Aorta (tissue), 5 donors: Measurements from ENCODE around the gene EVPL. TPM values are rescaled to one million over a fixed set of nuclear protein-coding genes. Genes with fewer than 3 reads are reported as not detected.

Source experiments
- ATAC-seq: fragments of 200-7000 bp; cut with Tn5 transposase; one replicate; pipeline ENCODE4 v1.9.1; 2022; ENCODE audit warnings: moderate library complexity; ENCODE audit not compliant: low FRiP score
- DNase-seq, 2 donors: peaks; one replicate each; pipeline ENCODE4 v3.0.0-alpha.2; 2020
- H3K27ac ChIP-seq, 2 donors: one replicate each; pipeline ENCODE4 v1.5.1; 2013; ENCODE audit warnings: low read length in 2 of 2, mild to moderate bottlenecking in 2 of 2, moderate library complexity in 2 of 2, control low read depth in 1 of 2, inconsistent platforms in 1 of 2, low read depth in 1 of 2
- H3K27me3 ChIP-seq, 2 donors: one replicate each; pipeline ENCODE4 v1.6.1; 2013; ENCODE audit warnings: control low read depth in 1 of 2, low read length in 1 of 2, mild to moderate bottlenecking in 1 of 2, moderate library complexity in 1 of 2; ENCODE audit not compliant: insufficient read depth in 2 of 2, control insufficient read depth in 1 of 2
- H3K36me3 ChIP-seq, 2 donors: one replicate each; pipeline ENCODE4 v1.6.1; 2013; ENCODE audit warnings: control low read depth in 1 of 2, low read length in 1 of 2, mild to moderate bottlenecking in 1 of 2; ENCODE audit not compliant: insufficient read depth in 2 of 2, control insufficient read depth in 1 of 2
- H3K4me1 ChIP-seq, 2 donors: one replicate each; pipeline ENCODE4 v1.6.1; 2013; ENCODE audit warnings: low read length in 2 of 2, control low read depth in 1 of 2, mild to moderate bottlenecking in 1 of 2, moderate library complexity in 1 of 2; ENCODE audit not compliant: insufficient read depth in 2 of 2, control insufficient read depth in 1 of 2
- H3K4me3 ChIP-seq, 2 donors: one replicate each; pipeline ENCODE4 v1.5.1; 2013; ENCODE audit warnings: low read length in 2 of 2, control low read depth in 1 of 2, mild to moderate bottlenecking in 1 of 2
- H3K9me3 ChIP-seq: one replicate; pipeline ENCODE4 v1.6.1; 2013; ENCODE audit warnings: mild to moderate bottlenecking, low read length; ENCODE audit not compliant: control insufficient read depth
- WGBS, 2 donors: extraction: QIAGEN DNeasy Blood & Tissue Kit; methylation state at CpG; one replicate each; pipeline ENCODE4 v1.1.7; 2013; 5-methylcytosine and 5-hydroxymethylcytosine counted together
- intact Hi-C, 2 donors: fragments of 100-400 bp; cut with DNase I; formaldehyde crosslinking; loops; one replicate each; pipeline versions ENCODE4 v1.14.2 to v1.15.0; 2022
- long read RNA-seq, 2 donors: library from polyadenylated mRNA; unstranded; transcript quantifications; one replicate each; pipeline ENCODE4 v2.0.0, GENCODE V29; 2020 to 2021
- polyA plus RNA-seq, 2 donors: library from polyadenylated mRNA; stranded (reverse); fragments of 200-250 nt; gene quantifications; one replicate each; pipeline ENCODE4 v1.2.3, GENCODE V29; 2013
- total RNA-seq, 2 donors: library from RNA; stranded (reverse); fragmentation: NEBNext Ultra II Directional; extraction: Animal tissue kit (Norgen Biotek cat#: 25700); gene quantifications; one replicate each; pipeline ENCODE4 v1.2.1, GENCODE V29; 2021
- donor health status: healthy with polysubstance abuse.
- donor health status: Bipolar disorder and iron deficiency.
- donor health status: DM: no; HTN: no; CAD: no.
- donor health status: DM: no; HTN: no; CAD: no.
- donor health status: DM: yes; HTN: yes; CAD: no.

EVPL gene
- total RNA-seq (under 1 TPM; 0.16 to 0.21 TPM), polyA plus RNA-seq (10 to 100 TPM in 1 of 2 donors, under 1 TPM in 1; 0.10 to 12.5 TPM)
- long read RNA-seq, donor 1 = 0 reads
- long read RNA-seq, donor 2, partial matches to known transcripts = 1 of 1 reads
- long read RNA-seq, donor 2, other reads (novel, unspliced or antisense) = 0 of 1 reads

DNA sequence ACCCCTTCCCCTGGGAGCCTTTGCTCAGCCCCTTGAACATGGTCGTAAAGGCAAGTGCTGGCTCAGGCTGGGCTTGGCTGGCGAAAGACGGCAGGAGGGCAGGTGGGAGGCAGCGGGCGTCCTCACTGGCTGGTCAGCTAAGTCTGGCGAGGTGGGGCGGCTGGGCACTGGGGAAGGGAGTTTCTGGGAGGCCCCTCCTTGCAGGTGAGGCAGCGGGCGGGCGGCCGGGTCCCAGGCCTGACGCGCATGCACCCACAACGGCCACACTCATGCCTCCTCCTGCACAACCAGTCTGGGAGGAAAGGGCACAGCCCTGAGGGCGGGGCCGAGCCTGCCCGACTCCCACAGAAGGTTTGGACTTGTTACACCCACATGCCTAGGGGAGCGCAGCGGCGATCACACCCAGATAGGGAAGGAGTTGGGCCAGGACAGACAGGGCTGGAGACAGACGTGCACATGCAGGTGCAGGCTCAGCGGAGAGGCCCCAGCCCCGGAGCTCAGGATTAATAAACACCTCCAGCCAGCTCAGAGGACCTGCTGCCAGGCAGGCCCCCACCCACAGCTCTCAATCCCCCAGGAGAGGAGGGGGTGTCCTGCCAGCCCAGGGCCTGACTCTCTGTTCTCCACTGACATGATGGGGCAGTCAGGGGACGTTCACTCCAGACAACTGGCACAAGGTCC, at the start of gene EVPL:
Gene EVPL, minus strand, starts transcription at position 148 of the 681 bp plus-strand sequence. Its CDS starts 108 bp downstream, at position 40.
- DNase-seq = no peak
- Histone ChIP-seq H3K36me3 (no peaks in the 10 kb centered on the region), H3K4me1 (no peaks in the 10 kb centered on the region), H3K9me3 (no peaks in the 10 kb centered on the region), H3K27ac (no peak within 1 kb of the TSS), H3K27me3 (no peaks in the 10 kb centered on the region), H3K4me3 (no peak within 1 kb of the TSS)
- 81 to 83% methylated on average over 17 to 24 of the region's 24 CpGs for WGBS, 2 donors
- intact Hi-C loops = no loop called here
- ATAC-seq = no peak

DNA sequence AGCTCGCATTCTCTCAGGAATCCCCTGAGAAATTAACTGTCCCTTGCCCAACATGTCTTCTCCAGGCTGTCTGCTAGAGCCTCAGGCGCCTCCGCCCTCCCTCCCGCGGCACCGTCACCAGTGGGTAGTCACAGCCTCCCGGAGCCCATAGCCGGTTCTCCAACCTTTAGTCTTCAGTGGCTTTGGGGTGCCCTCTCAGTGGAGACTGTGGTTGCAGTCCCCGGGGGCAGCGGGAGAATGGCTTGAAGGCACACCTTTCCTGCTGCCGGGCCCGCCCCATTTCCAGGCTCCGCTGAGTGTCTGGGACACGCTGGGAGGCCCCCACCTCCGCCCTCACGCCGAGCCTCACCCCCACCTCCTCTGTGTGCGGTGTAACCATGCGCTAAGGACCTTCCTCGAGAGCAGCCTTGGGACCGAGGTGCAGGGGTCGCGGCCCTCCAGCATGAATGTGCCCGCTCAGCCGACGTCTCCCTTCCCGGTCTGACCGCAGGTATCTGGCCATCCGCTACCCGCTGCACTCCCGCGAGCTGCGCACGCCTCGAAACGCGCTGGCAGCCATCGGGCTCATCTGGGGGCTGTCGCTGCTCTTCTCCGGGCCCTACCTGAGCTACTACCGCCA, 49.1 kb upstream of the EVPL start:
- DNase-seq (no peak), ATAC-seq (no peak)
- Histone ChIP-seq H3K4me3 (no peak overlapping the region), H3K27ac (no peak overlapping the region), H3K9me3 (no peaks in the 10 kb centered on the region), H3K27me3 (no peaks in the 10 kb centered on the region), H3K4me1 (no peaks in the 10 kb centered on the region), H3K36me3 (no peaks in the 10 kb centered on the region)
- WGBS, 2 donors = 3 to 5% methylated on average over 41 of the region's 41 CpGs
- intact Hi-C loops = no loop called here

DNA sequence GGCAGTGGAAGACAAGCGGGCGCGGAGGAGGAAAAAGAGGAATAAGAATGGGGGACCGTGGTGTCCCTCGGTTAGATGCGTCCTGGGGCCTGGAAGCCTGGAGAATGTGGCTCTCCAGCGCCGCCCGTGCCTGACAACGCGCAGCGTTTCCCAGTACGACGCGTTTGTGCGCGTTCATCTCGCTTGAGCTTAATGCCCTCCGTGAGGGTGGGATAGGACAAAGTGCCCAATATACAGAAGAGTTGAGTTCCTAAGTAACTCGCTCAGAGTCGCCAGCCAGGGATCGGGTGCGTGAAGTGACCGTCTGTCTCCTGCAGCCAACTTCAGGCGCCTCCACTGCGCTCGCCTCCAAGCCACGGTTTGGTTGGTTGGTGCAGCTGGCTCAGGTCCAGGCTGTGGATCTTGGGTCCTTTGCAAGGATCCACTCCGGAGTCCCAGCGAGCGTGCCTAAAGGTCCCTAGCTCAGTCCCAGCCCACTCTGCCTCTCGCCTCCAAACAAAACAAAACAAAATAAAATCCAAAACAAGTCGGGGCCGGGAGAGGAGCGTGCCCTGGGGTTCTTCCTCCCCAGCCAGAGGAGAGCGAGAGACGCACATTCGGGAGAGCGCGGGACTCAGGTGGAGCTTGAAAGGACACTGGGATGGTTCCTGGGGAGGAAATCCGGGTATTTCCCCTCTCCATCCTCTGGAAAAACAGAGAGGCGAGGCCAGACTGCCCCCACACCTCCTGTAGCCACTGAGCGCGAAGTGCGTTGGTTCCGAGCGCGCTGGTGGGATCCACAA, 48.4 kb upstream of the EVPL start:
- 2% methylated on average over 45 to 48 of the region's 48 CpGs for WGBS, 2 donors
- ATAC-seq (no peak), DNase-seq (no peak)
- Histone ChIP-seq H3K4me3 (no peak overlapping the region), H3K9me3 (no peaks in the 10 kb centered on the region), H3K27me3 (no peaks in the 10 kb centered on the region), H3K36me3 (no peaks in the 10 kb centered on the region), H3K27ac (no peak overlapping the region), H3K4me1 (no peaks in the 10 kb centered on the region)
- intact Hi-C loops = no loop called here

DNA sequence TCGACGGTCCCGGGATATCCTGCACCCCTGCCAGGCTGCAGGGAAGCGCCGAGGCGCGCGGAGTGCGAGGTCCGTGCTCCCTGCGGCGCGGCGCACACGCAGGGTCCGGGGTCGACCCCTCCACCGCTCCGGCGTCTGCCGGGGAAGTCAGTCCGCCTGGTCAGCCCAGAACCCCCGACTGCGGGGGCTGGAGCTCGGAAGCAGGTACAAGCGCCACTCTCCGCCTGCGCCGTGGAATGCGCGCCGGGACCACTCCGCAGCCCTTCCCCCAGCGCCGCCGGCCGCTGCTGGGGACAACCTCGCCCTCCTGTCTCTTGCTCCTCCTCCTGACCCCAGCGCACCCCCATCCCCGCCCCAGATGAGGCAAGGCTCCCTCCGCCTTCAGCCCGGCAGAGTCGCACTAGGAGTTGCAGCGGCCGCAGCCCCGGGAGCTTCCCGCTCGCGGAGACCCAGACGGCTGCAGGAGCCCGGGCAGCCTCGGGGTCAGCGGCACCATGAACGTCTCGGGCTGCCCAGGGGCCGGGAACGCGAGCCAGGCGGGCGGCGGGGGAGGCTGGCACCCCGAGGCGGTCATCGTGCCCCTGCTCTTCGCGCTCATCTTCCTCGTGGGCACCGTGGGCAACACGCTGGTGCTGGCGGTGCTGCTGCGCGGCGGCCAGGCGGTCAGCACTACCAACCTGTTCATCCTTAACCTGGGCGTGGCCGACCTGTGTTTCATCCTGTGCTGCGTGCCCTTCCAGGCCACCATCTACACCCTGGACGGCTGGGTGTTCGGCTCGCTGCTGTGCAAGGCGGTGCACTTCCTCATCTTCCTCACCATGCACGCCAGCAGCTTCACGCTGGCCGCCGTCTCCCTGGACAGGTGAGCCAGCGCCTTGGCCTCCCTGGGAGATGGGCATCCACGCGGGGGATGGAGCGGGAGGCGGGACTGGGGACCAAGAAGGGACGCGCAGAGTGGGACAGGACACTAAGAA, 47.6 kb upstream of the EVPL start, which contains the start of gene GALR2:
Gene GALR2, plus strand, starts transcription at position 392 of the 974 bp plus-strand sequence. Its CDS starts 103 bp downstream, at position 495.
- ATAC-seq (no peak), DNase-seq (no peak)
- no peaks in the 10 kb centered on the region for H3K4me1 ChIP-seq
- H3K27me3 ChIP-seq = no peaks in the 10 kb centered on the region
- no peak within 1 kb of the TSS for H3K27ac ChIP-seq
- H3K9me3 ChIP-seq = no peaks in the 10 kb centered on the region
- no peaks in the 10 kb centered on the region for H3K36me3 ChIP-seq
- 2% methylated on average over 86 to 92 of the region's 92 CpGs for WGBS, 2 donors
- H3K4me3 ChIP-seq = no peak within 1 kb of the TSS
- intact Hi-C loops = no loop called here

DNA sequence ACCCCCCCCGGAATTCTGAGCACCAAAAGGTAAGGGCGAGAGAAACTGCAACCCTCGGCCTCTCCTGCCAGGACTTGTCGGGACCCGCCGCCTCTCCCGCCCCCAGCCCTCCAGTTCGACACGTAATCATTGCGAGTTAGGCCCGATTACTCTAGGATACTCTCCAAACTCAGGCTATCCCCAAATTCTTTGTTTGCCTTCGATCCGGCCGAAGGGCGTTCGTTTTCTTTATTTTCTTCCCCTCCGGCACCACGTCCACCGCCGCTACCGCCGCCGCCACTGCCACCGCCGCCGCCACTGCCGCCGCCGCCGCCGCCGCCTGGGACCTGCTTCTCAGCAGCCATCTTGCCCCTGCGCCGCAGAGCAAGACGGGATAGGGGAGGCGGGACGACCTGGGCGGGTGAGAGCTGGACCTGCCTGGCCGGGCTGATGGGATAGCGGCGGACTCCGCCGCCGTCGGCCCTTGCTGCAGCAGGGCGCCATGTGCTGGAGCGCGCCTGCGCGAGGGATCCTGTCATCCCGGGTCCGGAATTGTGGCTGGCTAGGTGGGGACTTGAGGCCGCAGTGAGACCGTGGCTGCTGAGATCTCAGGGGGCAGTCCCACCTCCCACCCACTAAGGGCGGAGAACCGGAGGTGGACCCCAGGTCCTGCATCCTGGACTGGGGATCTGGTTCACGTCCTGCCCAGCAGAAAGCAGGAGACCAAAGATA, 45.2 kb upstream of the EVPL start, which contains the start of gene SRP68:
Gene SRP68, minus strand, starts transcription at position 370 of the 711 bp plus-strand sequence. Its CDS starts 26 bp downstream, at position 344.
- peaks cover 0 to 1% of the 10 kb centered on the region in 2 donors for H3K36me3 ChIP-seq
- intact Hi-C loops = no loop called here
- H3K4me3 ChIP-seq = peak within 1 kb of the TSS; percentile 29 to 52
- H3K27ac ChIP-seq = no peak within 1 kb of the TSS
- ATAC-seq (peak; percentile 96), DNase-seq (peak; percentile 95 to 96)
- H3K9me3 ChIP-seq = no peaks in the 10 kb centered on the region
- H3K27me3 ChIP-seq = no peaks in the 10 kb centered on the region
- 0% methylated on average over 51 to 57 of the region's 57 CpGs for WGBS, 2 donors
- H3K4me1 ChIP-seq = no peaks in the 10 kb centered on the region

DNA sequence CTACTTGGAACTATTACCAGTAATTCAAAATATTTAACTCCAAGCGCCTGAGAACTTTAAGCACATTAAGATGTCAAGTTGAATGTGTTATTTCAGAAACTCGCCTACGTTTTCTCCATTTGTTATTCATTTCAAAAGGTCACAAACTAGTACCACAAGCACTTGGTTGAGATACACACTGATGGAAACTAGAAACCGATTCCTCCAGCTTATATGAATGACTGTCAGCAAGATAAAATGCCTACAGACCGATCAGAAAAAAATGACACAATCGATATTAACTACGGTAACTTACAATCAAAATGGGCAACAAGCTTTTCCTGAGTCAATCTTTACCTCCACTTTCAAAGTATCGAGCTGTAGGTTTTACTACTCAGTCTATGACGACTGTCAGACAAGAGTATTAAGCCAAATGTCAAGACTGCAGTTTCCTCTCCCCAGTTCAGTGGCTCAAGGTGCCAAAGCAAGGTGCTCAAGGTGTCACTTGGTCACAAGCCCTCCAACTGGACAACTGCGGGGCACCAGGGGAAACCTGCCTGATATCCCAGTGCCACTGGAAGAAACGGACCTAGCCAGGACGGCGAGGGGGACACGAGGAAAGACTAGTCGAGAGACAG, 44.5 kb upstream of the EVPL start:
- intact Hi-C loops = no loop called here
- DNase-seq = no peak
- Histone ChIP-seq H3K27me3 (no peaks in the 10 kb centered on the region), H3K36me3 (peaks cover 0 to 6% of the 10 kb centered on the region in 2 donors), H3K9me3 (no peaks in the 10 kb centered on the region), H3K27ac (no peak overlapping the region), H3K4me1 (no peaks in the 10 kb centered on the region), H3K4me3 (peak overlapping the region; percentile 20 to 52)
- ATAC-seq = no peak
- 8 to 10% methylated on average over 15 of the region's 15 CpGs for WGBS, 2 donors

DNA sequence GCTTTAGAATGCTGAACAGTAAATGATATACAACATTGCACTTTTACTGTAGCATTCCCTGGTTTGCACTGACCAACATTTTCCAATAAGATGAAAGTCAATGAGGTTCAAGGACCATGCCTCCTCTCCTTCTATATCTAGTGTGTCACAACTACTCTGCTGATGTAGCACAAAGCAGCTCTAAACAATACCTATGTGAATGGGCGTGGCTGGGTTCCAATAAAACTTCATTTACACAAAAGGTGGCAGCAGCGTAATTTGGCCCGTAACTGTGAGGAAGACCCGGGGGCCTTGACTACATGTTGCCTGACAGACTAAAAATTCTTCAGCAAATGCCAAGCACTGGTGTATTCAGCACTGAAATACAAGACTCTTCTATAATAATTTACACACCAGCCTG, 38.7 kb upstream of the EVPL start:
- H3K27ac ChIP-seq = no peak overlapping the region
- H3K27me3 ChIP-seq = no peaks in the 10 kb centered on the region
- H3K4me3 ChIP-seq = no peak overlapping the region
- H3K36me3 ChIP-seq = peaks cover 6 to 16% of the 10 kb centered on the region in 2 donors
- 80 to 87% methylated on average over 4 of the region's 4 CpGs for WGBS, 2 donors
- DNase-seq (peak in 1 of 2 donors; percentile 7), ATAC-seq (no peak)
- intact Hi-C loops = no loop called here
- no peaks in the 10 kb centered on the region for H3K4me1 ChIP-seq
- H3K9me3 ChIP-seq = no peaks in the 10 kb centered on the region
